GM21576 (cell line): ENCODE measurements around the gene FAM237B.

Experiments
- ATAC-seq: cut with Tn5 transposase; IDR thresholded peaks from one replicate; pipeline ENCODE4 v1.9.1; 2021; ENCODE audit warnings: mild to moderate bottlenecking, moderate library complexity; ENCODE audit not compliant: unreplicated experiment

The FAM237B gene

DNA sequence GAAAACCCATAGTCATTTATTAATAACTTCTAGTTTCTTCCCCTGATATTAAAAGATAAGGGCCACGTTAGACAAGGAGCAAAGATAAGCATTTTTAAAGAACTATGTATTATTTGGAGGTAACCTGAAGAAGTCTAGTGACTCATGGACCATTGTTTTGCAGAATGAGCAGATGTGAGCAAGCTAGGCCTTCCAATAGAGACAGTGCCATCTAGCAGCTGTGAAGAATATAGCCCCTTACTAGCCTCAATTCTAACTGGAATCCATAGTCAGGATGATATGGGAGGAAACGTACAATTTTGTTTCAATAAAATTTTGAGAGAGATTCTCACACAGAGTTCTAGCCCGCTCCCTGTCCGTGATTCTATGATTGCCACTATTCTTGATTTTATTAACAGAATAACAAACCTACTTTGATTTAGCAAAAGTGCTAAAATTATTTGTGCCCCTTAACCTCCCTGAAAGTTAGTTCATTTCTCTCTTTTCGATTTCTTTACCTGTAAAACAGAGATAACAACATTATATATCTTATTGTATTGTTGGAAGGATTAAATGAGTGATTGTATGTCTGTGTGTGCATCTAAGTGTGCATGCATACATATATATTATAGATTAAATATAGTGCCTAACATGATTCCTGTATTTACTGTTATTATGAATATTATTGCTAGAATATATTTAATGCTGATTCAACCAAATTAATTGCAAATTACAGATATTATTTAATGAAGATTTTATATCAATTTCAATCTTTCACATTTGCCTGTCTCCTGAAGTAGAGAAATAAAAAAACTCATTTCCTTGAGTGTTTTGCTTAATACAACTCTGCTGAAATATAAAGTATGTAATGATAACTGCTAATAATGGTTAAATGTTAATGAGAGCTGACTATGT lies 22.7 kb downstream of the FAM237B start:
- peak; percentile 90 for ATAC-seq

DNA sequence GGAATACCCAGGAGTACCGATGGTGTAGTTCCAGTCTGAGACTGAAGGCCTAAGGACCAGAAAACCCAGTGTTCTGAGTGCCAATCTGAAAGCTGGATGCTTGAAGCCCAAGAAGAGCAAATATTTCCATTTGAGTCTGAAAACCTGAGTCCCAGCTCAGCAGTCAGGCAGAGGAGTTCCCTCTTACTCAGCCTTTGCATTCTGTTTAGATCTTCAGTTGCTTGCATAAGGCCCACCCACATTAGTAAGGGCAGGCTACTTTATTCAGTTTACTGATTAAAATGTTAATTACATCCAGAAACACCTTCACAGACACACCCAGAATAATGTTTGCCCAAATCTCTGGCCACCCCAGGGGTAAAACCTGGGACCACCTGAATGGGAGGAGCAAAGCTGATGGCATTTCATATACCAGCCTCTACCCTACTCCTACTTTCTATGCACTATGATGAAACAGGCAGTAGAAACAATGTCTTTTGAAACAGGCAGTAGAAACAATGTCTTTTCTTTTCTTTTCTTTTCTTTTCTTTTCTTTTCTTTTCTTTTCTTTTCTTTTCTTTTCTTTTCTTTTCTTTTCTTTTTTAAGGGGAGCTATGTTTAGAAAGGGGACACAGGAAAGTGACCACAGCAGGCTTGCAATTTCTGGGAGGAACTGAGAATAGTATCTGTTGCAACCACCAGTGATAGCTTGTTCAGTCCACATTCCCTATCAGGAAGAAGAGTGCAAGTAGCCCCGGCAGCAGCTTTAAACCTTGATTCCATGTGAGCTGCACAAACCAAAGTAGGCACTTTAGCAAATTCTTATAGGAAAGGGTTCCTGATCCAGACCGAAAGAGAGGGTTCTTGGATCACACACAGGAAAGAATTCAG lies 30.6 kb downstream of the FAM237B start:
- ATAC-seq, result no peak

DNA sequence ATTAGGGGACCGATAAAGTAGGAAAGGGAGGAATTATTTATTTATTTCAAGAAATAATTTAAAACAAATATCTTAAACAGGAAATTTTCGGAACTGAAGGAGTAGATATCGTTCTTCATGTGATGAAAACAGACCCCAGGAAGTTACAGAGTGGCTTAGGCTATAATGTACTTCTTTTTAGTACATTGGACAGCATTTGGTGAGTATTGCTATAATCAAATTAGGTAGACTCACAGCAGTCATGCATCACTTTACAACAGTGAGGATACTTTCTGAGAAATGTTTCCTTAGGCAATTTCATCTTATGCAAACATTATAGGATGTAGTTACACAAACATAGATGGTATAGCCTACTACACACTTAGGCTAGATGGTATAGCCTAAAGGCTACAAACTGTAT lies 33.0 kb downstream of the FAM237B start:
- ATAC-seq, result no peak

DNA sequence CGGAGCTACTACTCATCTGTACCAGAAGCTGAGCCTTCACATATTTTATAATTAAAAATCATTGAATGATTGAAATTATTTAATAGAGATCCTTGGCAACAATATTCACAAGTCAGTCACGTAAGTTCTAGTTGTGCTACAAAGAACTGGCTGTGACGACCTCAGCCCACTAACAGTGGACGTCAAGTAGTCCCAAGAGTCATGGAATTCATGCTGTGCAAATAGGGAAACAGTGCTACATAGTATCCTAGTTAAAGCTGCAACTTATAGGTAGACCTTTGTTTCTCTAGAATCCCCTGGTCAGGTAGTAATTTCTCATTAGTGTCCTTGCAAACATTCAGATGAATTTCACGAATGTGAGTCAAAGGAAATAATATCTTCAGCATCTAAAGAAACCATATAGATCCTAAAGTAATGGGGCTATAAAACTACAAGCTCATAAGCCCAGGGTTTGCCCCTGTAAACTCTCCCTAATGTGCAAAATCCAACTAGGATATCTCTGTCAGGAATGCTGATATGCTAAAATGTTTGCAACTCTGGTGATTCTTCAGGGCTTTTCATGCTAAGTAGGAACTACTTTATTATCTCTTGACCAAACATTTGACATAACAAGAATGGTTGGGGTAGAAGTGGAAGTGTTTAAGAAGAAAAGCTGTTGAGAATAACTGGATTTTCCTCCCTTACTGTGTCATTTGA lies 44.9 kb downstream of the FAM237B start:
- no peak for ATAC-seq

DNA sequence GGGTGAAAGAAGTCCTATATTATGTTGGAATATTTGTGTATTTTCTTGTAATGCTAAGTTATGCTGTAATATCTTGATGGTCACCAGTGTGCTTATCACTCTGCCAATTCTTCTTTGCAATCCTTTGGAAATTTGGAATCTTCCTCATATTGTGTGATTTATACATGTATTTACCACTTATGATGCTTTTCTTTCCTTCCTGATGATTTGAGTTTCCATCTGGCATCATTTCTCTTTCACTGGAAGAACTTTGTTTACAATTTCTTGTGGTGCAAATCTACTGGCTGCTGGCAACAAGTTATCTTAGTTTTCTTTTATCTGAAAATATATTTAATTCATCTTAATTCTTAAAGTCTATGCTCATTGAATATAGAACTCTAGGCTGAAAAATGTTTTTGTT lies 46.9 kb downstream of the FAM237B start:
- ATAC-seq, result no peak

DNA sequence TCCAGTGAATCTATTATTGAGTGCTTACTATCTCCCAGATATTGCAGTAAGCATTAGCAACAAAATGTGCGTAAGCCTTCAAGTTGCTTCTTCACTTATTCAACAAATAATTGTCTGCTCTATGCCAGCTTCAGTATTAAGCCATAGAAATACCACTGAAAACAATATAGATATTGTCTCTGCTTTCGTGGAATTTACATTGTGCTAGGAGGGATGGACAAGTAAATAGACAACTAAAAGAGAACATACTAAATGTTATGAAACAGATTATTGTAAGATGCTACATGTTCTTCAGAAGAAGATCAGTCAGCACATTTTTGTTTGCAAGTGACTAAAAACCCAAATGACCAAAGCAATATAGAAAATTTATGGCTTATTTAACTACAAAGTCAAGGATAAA lies 48.9 kb downstream of the FAM237B start:
- no peak for ATAC-seq

DNA sequence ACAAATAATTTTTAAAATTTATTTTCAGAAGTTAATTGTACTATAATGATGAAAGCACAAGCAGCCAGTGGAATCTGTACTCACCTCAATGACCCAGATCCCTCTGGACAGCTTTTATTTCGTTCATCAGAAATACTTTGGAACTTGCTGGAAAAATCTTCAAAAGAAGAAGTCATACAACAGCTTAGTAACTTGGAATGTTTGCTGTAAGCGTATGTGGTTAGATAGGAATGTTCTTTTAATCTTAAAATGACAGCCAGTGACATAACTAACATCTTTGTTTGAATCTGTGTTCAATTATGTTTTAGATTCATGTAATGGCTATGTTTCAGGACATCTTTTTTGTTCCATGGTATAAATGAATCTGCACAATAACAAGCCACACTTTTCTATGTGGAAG lies 49.4 kb downstream of the FAM237B start:
- no peak for ATAC-seq

DNA sequence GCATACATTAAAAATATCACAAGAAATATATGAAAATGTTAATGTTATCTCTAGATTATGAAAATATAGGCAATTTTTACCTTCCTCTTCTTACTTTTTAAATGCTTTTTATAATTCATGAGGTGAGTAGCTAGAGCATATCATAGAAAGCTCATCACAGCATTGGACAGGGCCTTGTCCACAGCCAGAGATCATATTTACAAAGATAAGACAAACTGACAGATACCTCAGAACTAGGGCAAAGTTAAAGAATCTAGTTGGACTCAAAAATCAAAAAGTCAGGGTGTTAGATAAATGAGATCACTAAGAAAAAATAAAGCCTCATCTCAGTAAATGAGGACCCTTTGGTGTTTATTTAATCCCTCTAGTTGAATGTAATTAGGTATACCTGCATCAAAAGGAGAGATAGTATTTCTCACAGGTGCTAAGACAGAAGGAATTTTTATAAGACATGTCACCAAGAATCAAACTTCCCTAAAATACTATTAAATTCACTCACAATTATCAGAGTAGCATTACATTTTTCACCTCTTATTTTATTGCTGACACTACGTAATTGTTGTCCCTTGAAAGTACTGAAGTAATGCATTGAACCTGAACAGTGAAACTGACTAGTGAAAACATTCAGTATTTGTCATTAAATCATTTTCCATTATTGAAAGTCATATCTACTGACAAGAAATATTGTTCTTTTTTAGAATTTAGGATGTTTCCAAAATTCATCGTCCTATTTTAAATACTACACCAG lies 50.5 kb downstream of the FAM237B start:
- ATAC-seq, result no peak

DNA sequence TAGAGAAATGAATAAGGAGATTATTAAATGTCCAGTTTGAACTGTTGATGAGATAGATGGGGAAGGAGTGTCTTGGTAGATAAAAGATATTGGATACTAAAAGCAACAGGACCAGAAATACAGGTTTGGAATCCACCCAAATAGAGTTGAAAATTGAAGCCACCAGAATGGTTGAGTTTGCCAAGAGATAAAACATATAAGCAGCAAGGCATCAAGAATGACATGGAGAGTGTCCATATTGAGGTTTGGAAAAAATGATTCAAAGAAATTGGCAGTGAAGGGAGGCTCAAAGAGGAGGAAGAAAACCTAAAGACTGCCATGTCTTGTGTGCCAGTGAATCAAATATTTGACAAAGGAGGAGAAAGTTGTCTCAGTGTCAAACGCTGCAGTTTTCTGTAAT lies 51.9 kb downstream of the FAM237B start:
- ATAC-seq, result no peak

DNA sequence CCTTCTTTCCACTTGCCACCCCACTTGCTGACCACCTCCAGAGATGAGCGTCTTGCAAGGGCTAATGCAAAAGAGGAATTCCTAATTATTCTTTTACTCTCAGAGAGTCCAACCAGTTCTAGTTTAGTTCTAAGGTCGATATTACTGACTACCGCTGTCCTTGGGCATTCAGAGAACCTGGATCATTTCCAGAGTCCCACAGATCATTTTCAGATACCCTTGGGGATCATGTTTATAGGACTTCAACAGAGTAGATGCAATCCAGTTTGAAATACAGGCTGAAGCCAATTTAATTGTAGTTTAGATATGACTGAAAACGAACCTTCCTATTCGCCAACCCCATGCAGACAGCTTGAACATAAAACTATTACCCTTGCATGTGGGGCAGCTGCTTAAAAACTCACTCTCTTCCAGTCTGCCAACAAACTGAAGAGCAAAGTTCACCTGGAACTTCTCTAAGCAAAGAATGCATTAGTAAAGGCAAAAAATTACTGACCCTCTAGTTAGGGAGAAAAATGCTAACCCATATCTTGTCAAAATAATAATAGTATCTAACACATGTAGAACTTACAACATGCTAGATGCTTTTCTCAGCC lies 53.7 kb downstream of the FAM237B start:
- no peak for ATAC-seq

DNA sequence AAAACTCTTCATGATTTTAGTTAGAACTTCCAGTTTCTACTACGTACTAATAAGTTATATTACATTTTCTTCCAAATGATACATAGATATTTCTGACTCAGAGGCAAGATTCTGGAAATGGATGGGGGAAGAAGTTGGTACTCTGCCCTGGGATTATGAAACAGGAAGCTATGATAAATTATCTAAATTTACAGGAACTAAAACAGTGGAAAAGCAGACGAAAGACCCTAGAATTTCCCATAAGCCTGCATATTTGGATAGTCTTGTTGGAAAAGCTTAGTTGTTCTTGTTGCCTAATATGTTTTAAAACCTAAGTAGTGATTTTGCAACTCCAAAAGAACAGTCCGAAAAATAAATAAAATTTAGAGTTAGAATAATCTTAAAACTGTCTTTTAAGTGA lies 54.3 kb downstream of the FAM237B start:
- ATAC-seq, result no peak
